DOHH2 (cell line): Measurements from ENCODE around the gene SERINC2.

Experiments used
- EZH2phosphoT487 ChIP-seq: fragments of 200-600 bp; sonication (generic); IDR thresholded peaks from 2 replicates; pipeline ENCODE4 v1.6.1; 2017; ENCODE audit warnings: borderline replicate concordance, mild to moderate bottlenecking, antibody characterized with exemption, low read length, moderate library complexity, mixed read lengths
- TF ChIP-seq, protein P1 (sequence below): fragments of 200-600 bp; sonication (generic); IDR thresholded peaks from one replicate; pipeline ENCODE4 v1.5.1; 2014; ENCODE audit warnings: antibody characterized with exemption, mild to moderate bottlenecking, low read depth, low read length; ENCODE audit not compliant: poor library complexity, severe bottlenecking

DNA sequence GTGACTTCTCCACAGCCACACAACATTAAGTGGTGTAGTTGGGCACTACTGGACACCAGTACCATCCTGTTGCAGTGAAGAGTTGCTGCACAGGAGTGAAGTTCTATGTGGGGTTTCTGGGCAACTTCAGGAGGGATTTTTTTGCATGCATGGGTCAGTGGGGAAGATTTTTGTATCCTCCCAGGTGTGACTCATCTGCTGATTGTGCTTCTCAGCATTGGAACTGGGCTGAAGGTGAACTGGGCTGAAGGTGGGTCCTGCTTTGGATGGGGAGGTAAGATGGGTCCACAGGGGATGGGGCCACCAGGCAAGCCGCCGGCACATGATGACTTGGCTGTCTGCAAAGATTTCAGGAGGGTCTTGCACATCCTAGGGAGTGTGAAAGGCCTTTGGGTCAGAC, 2.6 kb downstream of the SERINC2 start:
- TF ChIP-seq, protein P1, sequence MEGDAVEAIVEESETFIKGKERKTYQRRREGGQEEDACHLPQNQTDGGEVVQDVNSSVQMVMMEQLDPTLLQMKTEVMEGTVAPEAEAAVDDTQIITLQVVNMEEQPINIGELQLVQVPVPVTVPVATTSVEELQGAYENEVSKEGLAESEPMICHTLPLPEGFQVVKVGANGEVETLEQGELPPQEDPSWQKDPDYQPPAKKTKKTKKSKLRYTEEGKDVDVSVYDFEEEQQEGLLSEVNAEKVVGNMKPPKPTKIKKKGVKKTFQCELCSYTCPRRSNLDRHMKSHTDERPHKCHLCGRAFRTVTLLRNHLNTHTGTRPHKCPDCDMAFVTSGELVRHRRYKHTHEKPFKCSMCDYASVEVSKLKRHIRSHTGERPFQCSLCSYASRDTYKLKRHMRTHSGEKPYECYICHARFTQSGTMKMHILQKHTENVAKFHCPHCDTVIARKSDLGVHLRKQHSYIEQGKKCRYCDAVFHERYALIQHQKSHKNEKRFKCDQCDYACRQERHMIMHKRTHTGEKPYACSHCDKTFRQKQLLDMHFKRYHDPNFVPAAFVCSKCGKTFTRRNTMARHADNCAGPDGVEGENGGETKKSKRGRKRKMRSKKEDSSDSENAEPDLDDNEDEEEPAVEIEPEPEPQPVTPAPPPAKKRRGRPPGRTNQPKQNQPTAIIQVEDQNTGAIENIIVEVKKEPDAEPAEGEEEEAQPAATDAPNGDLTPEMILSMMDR, result no peak
- TF ChIP-seq EZH2phosphoT487, result no peak
